Breast epithelium (tissue), 4 donors: ENCODE data around the gene UCK1. TPM values are rescaled to one million over a fixed set of nuclear protein-coding genes. Genes with fewer than 3 reads are reported as not detected.
"Not testable (repeated sequence)": the region's sequence is repeated elsewhere in the genome, so short reads cannot be mapped to it uniquely, and the experiment has no call there.

Experiments
- DNase-seq, 2 donors: peaks; one replicate each; pipeline ENCODE4 v3.0.0-alpha.2; 2019; ENCODE audit warnings: low spot score in 2 of 2
- H3K27ac ChIP-seq, 2 donors: fragments of 200-600 bp; sonication (generic) in 1 of 2; one replicate each; pipeline ENCODE4 v1.5.1; 2016 to 2019; ENCODE audit warnings: mild to moderate bottlenecking in 1 of 2
- H3K27me3 ChIP-seq, 2 donors: fragments of 200-600 bp; sonication (generic) in 1 of 2; one replicate each; pipeline versions ENCODE4 v1.5.1 to v1.6.0; 2017 to 2019; ENCODE audit warnings: control low read depth in 1 of 2, mild to moderate bottlenecking in 1 of 2
- H3K36me3 ChIP-seq: fragments of 200-600 bp; one replicate; pipeline ENCODE4 v1.5.1; 2019
- H3K4me1 ChIP-seq, 2 donors: fragments of 200-600 bp; sonication (generic); one replicate each; pipeline ENCODE4 v1.5.1; 2016 to 2019; ENCODE audit warnings: control low read depth in 1 of 2
- H3K4me3 ChIP-seq, 3 donors: fragments of 200-600 bp; sonication (generic); 1 replicate in 2 of 3; 2 replicates in 1 of 3; pipeline ENCODE4 v1.5.1; 2016 to 2019; ENCODE audit warnings: mild to moderate bottlenecking in 3 of 3, moderate library complexity in 2 of 3
- H3K9me3 ChIP-seq, 2 donors: fragments of 200-600 bp; sonication (generic) in 1 of 2; one replicate each; pipeline ENCODE4 v1.5.1; 2016 to 2019; ENCODE audit warnings: control low read depth in 1 of 2
- POLR2A ChIP-seq: fragments of 450-650 bp; IDR thresholded peaks from one replicate; pipeline ENCODE4 v1.6.1; 2016; ENCODE audit warnings: antibody characterized with exemption, mild to moderate bottlenecking, moderate library complexity
- POLR2AphosphoS5 ChIP-seq, 3 donors: sonication (generic); formaldehyde crosslinking; IDR thresholded peaks; one replicate each; pipeline ENCODE4 v1.6.1; 2017; ENCODE audit warnings: antibody characterized with exemption in 3 of 3
- intact Hi-C: fragments of 100-400 bp; cut with DNase I; formaldehyde crosslinking; loops from one replicate; pipeline ENCODE4 v1.15.1; 2023; ENCODE audit warnings: low total_unique reads
- total RNA-seq, 3 donors: library from RNA; depleted of rRNA; stranded (reverse); fragments of >200 nt; gene quantifications; one replicate each; pipeline ENCODE4 v1.1.0, GENCODE V29; 2016
- TF ChIP-seq, protein P1 (sequence below), 3 donors: fragments of 450-650 bp; IDR thresholded peaks; one replicate each; pipeline ENCODE4 v1.5.1; 2016 to 2017; ENCODE audit warnings: antibody characterized with exemption in 3 of 3, mild to moderate bottlenecking in 3 of 3, moderate library complexity in 3 of 3

The UCK1 gene
- total RNA-seq, 3 donors from 2014 or later = 33.4 to 61.0 (median 37.7) TPM

GRCh38 chr9:131552030-131552429 is 21.0 kb upstream of the UCK1 start:
- TF ChIP-seq POLR2A (no peak), POLR2AphosphoS5 (IDR thresholded peaks at IDR 0.05) (no peak)
- TF ChIP-seq, protein P1, sequence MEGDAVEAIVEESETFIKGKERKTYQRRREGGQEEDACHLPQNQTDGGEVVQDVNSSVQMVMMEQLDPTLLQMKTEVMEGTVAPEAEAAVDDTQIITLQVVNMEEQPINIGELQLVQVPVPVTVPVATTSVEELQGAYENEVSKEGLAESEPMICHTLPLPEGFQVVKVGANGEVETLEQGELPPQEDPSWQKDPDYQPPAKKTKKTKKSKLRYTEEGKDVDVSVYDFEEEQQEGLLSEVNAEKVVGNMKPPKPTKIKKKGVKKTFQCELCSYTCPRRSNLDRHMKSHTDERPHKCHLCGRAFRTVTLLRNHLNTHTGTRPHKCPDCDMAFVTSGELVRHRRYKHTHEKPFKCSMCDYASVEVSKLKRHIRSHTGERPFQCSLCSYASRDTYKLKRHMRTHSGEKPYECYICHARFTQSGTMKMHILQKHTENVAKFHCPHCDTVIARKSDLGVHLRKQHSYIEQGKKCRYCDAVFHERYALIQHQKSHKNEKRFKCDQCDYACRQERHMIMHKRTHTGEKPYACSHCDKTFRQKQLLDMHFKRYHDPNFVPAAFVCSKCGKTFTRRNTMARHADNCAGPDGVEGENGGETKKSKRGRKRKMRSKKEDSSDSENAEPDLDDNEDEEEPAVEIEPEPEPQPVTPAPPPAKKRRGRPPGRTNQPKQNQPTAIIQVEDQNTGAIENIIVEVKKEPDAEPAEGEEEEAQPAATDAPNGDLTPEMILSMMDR (IDR thresholded peaks at IDR 0.05) = no peak
- H3K27me3 ChIP-seq = peaks cover 7 to 38% of the 10 kb centered on the region in 2 donors
- H3K4me1 ChIP-seq = no peaks in the 10 kb centered on the region
- H3K27ac ChIP-seq = no peak overlapping the region
- no peaks in the 10 kb centered on the region for H3K9me3 ChIP-seq
- intact Hi-C loops = no loop called here
- no peaks in the 10 kb centered on the region for H3K36me3 ChIP-seq
- no peak overlapping the region for H3K4me3 ChIP-seq
- DNase-seq = no peak

GRCh38 chr9:131550465-131550864 is 19.4 kb upstream of the UCK1 start:
- intact Hi-C loops, H3K9me3 ChIP-seq: not testable (repeated sequence)
- H3K27me3 ChIP-seq = peaks cover 14 to 41% of the 10 kb centered on the region in 2 donors

GRCh38 chr9:131549186-131549585 is 18.1 kb upstream of the UCK1 start:
- H3K36me3 ChIP-seq, intact Hi-C loops, DNase-seq, H3K4me3 ChIP-seq, H3K4me1 ChIP-seq, H3K9me3 ChIP-seq, H3K27ac ChIP-seq: not testable (repeated sequence)
- H3K27me3 ChIP-seq = peaks cover 12 to 32% of the 10 kb centered on the region in 2 donors

More at GRCh38 chr9:131550465-131550864, 19.4 kb upstream of the UCK1 start:
- not testable (repeated sequence) for H3K27ac ChIP-seq, H3K36me3 ChIP-seq, DNase-seq, H3K4me1 ChIP-seq, H3K4me3 ChIP-seq

DNA sequence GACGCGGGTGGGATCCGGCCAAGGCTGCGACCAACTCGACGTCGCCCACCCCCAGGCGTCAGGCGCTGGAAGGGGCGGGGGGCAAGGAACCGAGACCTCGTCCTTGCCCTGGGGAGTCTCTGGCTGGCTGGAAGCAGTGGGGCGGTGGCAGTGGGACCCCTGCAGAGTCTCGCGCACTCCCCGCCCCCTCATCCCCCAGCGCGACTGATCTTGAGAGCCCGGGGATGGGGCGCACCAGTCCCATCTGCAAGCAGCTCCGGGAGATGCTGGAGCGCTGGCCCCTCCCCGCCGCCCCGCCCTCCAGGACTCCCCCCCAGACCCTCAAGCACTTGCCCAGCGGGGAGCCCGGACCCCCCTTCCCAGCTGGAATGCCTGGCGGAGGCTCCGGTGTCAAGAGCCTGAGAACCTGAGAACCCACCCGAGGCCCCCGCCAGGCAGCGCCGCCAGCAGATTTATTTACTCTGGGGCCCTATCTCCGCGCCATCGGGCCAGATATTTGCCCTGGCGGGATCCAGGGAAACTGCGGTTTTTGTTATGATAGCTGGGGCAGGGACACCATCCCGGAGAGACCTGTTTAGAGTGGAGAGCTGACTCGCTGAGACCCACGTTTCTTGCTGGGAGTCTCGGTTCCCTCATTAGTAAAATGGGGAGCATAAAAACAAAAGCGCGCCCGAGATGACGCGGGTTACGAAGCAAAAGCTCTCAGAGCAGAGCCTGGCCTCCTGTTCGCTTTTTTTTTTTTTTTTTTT is 15.4 kb upstream of the UCK1 start:
- no peak for DNase-seq
- Histone ChIP-seq H3K4me3 (peak overlapping the region; percentile 7 to 52 (median 35)), H3K36me3 (no peaks in the 10 kb centered on the region), H3K4me1 (peaks cover 0 to 7% of the 10 kb centered on the region in 2 donors), H3K9me3 (peaks cover 20 to 23% of the 10 kb centered on the region in 2 donors), H3K27me3 (peaks cover 12 to 20% of the 10 kb centered on the region in 2 donors), H3K27ac (no peak overlapping the region)
- TF ChIP-seq, protein P1 (IDR thresholded peaks at IDR 0.05) = no peak
- TF ChIP-seq POLR2AphosphoS5 (IDR thresholded peaks at IDR 0.05) (no peak), POLR2A (no peak)
- intact Hi-C loops = no loop called here

DNA sequence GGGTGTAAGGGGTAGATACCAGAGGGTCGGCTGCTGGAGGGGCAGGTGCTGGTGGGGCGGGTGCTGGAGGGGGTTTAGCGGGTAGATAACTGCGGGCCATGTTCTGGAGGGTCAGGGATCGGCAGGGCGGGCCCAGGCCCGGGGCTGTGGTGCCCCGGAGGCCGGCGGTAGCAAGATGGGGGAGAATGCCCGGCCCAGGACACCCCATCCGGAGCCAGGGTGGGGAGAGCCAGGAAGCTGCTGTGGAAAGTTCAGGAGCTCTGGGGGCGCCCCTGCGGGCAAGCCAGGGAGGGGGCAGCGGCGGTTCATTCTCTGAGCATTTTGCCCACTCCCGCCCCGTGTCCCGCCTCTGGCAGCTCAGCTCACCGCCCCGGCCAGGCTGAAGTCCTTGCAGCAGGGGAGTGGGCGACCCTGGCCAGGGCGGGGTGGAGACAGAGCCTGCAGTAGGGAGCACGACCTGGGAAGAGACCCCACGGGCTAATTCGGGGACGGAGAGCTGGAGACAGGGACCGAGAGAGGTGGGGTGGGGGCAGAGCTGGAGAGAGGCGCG is 14.8 kb upstream of the UCK1 start:
- peaks cover 20 to 23% of the 10 kb centered on the region in 2 donors for H3K9me3 ChIP-seq
- H3K36me3 ChIP-seq = no peaks in the 10 kb centered on the region
- intact Hi-C loops = no loop called here
- peak overlapping the region in 2 of 3 donors; percentile 35 to 52 for H3K4me3 ChIP-seq
- H3K4me1 ChIP-seq = peaks cover 0 to 7% of the 10 kb centered on the region in 2 donors
- H3K27ac ChIP-seq = no peak overlapping the region
- DNase-seq = no peak
- peaks cover 12 to 20% of the 10 kb centered on the region in 2 donors for H3K27me3 ChIP-seq
- TF ChIP-seq POLR2A (no peak), POLR2AphosphoS5 (IDR thresholded peaks at IDR 0.05) (no peak)
- TF ChIP-seq, protein P1 (IDR thresholded peaks at IDR 0.05) = no peak
